ENCODE data around the gene SERPINB11.
"Not testable (repeated sequence)": the region's sequence is repeated elsewhere in the genome, so short reads cannot be mapped to it uniquely, and the experiment has no call there.

SERPINB11 gene

GRCh38 chr18:63758615-63759240, 56.0 kb downstream of the SERPINB11 start:
- no peak overlapping the region for H3K4me3 ChIP-seq (ENCODE audit: low read depth, low read length)
- H3K9ac ChIP-seq: no peak overlapping the region
- no peaks in the 10 kb centered on the region for H3K79me2 ChIP-seq
- H3K27me3 ChIP-seq (ENCODE audit: control insufficient read depth, insufficient read depth, low read length): no peaks in the 10 kb centered on the region
- no peaks in the 10 kb centered on the region for H3K36me3 ChIP-seq (ENCODE audit: control insufficient read depth, insufficient read depth, low read length)
- TF ChIP-seq CTCF (IDR thresholded peaks at IDR 0.05): no peak
- no peak overlapping the region for H2AFZ ChIP-seq
- H3K27ac ChIP-seq: no peak overlapping the region
- no peaks in the 10 kb centered on the region for H3K9me3 ChIP-seq (ENCODE audit: control insufficient read depth, low read length)
- no peak overlapping the region for H3K4me2 ChIP-seq (ENCODE audit: low read length)
- H3K4me1 ChIP-seq: no peaks in the 10 kb centered on the region

- H3K79me2 ChIP-seq; H3K27ac ChIP-seq; H3K4me3 ChIP-seq (ENCODE audit: low read depth, low read length); H3K4me1 ChIP-seq; H2AFZ ChIP-seq; H3K9ac ChIP-seq; H3K27me3 ChIP-seq (ENCODE audit: control insufficient read depth, insufficient read depth, low read length); H3K36me3 ChIP-seq (ENCODE audit: control insufficient read depth, insufficient read depth, low read length); H3K4me2 ChIP-seq (ENCODE audit: low read length); H3K9me3 ChIP-seq (ENCODE audit: control insufficient read depth, low read length): not testable (repeated sequence)
These were observed 57.0 kb downstream of the SERPINB11 start for GRCh38 chr18:63759786-63760185.

GRCh38 chr18:63762518-63762917, 59.8 kb downstream of the SERPINB11 start:
- H3K79me2 ChIP-seq: no peaks in the 10 kb centered on the region
- H3K4me2 ChIP-seq (ENCODE audit: low read length): no peak overlapping the region
- H3K4me3 ChIP-seq (ENCODE audit: low read depth, low read length): no peak overlapping the region
- no peak overlapping the region for H3K9ac ChIP-seq
- no peak for TF ChIP-seq CTCF (IDR thresholded peaks at IDR 0.05)
- H3K27me3 ChIP-seq (ENCODE audit: control insufficient read depth, insufficient read depth, low read length): no peaks in the 10 kb centered on the region
- no peak overlapping the region for H3K27ac ChIP-seq
- no peak overlapping the region for H2AFZ ChIP-seq
- H3K4me1 ChIP-seq: no peaks in the 10 kb centered on the region
- H3K36me3 ChIP-seq (ENCODE audit: control insufficient read depth, insufficient read depth, low read length): no peaks in the 10 kb centered on the region
- H3K9me3 ChIP-seq (ENCODE audit: control insufficient read depth, low read length): no peaks in the 10 kb centered on the region

- Histone ChIP-seq H3K36me3 (ENCODE audit: control insufficient read depth, insufficient read depth, low read length) (no peaks in the 10 kb centered on the region), H3K27me3 (ENCODE audit: control insufficient read depth, insufficient read depth, low read length) (no peaks in the 10 kb centered on the region), H3K9me3 (ENCODE audit: control insufficient read depth, low read length) (no peaks in the 10 kb centered on the region), H3K4me1 (no peaks in the 10 kb centered on the region), H3K4me3 (ENCODE audit: low read depth, low read length) (no peak overlapping the region), H3K4me2 (ENCODE audit: low read length) (no peak overlapping the region), H3K27ac (no peak overlapping the region), H3K9ac (no peak overlapping the region), H2AFZ (no peak overlapping the region), H3K79me2 (no peaks in the 10 kb centered on the region)
- TF ChIP-seq CTCF (IDR thresholded peaks at IDR 0.05): no peak
These were observed 61.3 kb downstream of the SERPINB11 start for GRCh38 chr18:63763831-63764600.

- H2AFZ ChIP-seq: no peak overlapping the region
- no peaks in the 10 kb centered on the region for H3K4me1 ChIP-seq
- no peaks in the 10 kb centered on the region for H3K79me2 ChIP-seq
- no peak overlapping the region for H3K9ac ChIP-seq
- H3K9me3 ChIP-seq (ENCODE audit: control insufficient read depth, low read length): no peaks in the 10 kb centered on the region
- H3K27ac ChIP-seq: no peak overlapping the region
- H3K36me3 ChIP-seq (ENCODE audit: control insufficient read depth, insufficient read depth, low read length): no peaks in the 10 kb centered on the region
- no peak for TF ChIP-seq CTCF (IDR thresholded peaks at IDR 0.05)
- no peak overlapping the region for H3K4me3 ChIP-seq (ENCODE audit: low read depth, low read length)
- no peak overlapping the region for H3K4me2 ChIP-seq (ENCODE audit: low read length)
- H3K27me3 ChIP-seq (ENCODE audit: control insufficient read depth, insufficient read depth, low read length): no peaks in the 10 kb centered on the region
These were observed 63.1 kb downstream of the SERPINB11 start for GRCh38 chr18:63765837-63766236.

Measured in parathyroid adenoma (tissue), 2 donors.